Measurements from ENCODE around the gene PTPRO. TPM values are rescaled to one million over a fixed set of nuclear protein-coding genes. Genes with fewer than 3 reads are reported as not detected.

PTPRO gene
- polyA plus RNA-seq, 1 of the 3 experiments (the other 2 are of a cell fraction), result 1.4 TPM

GRCh38 chr12:15602051-15602672 lies 279.9 kb downstream of the PTPRO start (continued):
- TF ChIP-seq REST (IDR thresholded peaks at IDR 0.05; ENCODE audit: low read depth, low read length) (no peak), ZBTB33 (IDR thresholded peaks at IDR 0.05; ENCODE audit: borderline replicate concordance, low read depth) (no peak), RCOR1 (IDR thresholded peaks at IDR 0.05; ENCODE audit: low read length) (no peak)

DNA sequence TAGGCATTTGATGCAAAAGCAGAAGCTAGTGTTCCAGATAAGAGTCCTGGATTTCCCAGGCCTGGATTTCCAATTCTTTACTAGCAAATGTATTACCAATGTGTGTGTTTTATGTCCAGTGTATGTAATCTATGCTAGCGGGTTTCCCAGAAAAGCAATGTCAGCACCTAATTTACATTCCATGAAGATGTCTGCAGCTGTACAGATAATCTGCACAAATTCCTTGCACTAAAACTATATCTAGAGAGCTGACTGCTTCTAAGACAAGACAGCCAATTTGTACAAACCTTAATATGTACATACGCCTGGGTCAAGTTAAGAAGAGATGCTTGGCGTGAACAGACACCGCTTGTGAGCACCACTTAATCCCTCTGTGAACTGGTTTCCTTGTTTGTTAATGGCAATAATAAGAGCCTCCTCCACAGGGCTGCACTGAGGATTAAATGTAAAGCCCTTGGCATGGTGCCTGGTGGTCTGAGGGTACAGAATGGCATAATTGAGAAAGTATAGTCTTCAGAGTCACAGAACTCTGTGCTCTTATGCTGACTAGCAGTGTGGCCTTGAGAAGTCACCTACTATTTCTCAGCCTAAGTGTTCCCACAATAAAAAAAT lies 281.3 kb downstream of the PTPRO start:
- no peak overlapping the region for H3K9ac ChIP-seq
- CTCF ChIA-PET, result interaction anchor here (0.6 to 1.1 kb wide), 2 partner anchors 13 to 35 kb away, joined by 3 to 6 read pairs; no protein-coding TSS in a partner anchor
- H4K20me1 ChIP-seq (ENCODE audit: insufficient read depth), result no peaks in the 10 kb centered on the region
- 94% methylated on average over 4 of the region's 4 CpGs for WGBS (ENCODE audit: low lambda C conversion rate)
- no peak overlapping the region for H3K4me3 ChIP-seq (ENCODE audit: low read depth in 2 of 2, low read length in 1 of 2)
- POLR2A ChIA-PET, result no interaction called here
- H3F3A ChIP-seq (replicated peaks; ENCODE audit: insufficient read depth), result peaks cover 6% of the 10 kb centered on the region
- H2AFZ ChIP-seq (ENCODE audit: low read depth), result no peak overlapping the region
- no peaks in the 10 kb centered on the region for H3K79me2 ChIP-seq (ENCODE audit: insufficient read depth)
- no peak overlapping the region for H3K27ac ChIP-seq (ENCODE audit: low read depth in 2 of 2, low read length in 1 of 2)
- no peak overlapping the region for H3K4me2 ChIP-seq
- no peak for DNase-seq
- H3K36me3 ChIP-seq (replicated peaks in 1 of 2; ENCODE audit: control insufficient read depth in 1 of 2, insufficient read depth in 2 of 2, low read length in 1 of 2), result no peaks in the 10 kb centered on the region
- H3K9me3 ChIP-seq, result no peaks in the 10 kb centered on the region
- H3K9me2 ChIP-seq, result no peaks in the 10 kb centered on the region
- H3K27me3 ChIP-seq (ENCODE audit: insufficient read depth), result no peaks in the 10 kb centered on the region
- H3K4me1 ChIP-seq (ENCODE audit: control insufficient read depth in 1 of 2, insufficient read depth in 2 of 2, low read depth in 1 of 2, low read length in 1 of 2), result peaks cover 0 to 5% of the 10 kb centered on the region in 2 experiments; a peak in 1 of 4 replicates
- TF ChIP-seq RAD21 (IDR thresholded peaks at IDR 0.05; ENCODE audit: low read length), result no peak
- TF ChIP-seq MXI1 (IDR thresholded peaks at IDR 0.05; ENCODE audit: low read depth, low read length), result no peak
- TF ChIP-seq USF2 (IDR thresholded peaks at IDR 0.05; ENCODE audit: borderline replicate concordance, low read depth, low read length), result no peak
- TF ChIP-seq RFX5 (IDR thresholded peaks at IDR 0.05; ENCODE audit: low read length), result no peak
- TF ChIP-seq GABPA (IDR thresholded peaks at IDR 0.05; ENCODE audit: low read depth), result no peak
- no peak for TF ChIP-seq MEF2A (IDR thresholded peaks at IDR 0.05; ENCODE audit: borderline replicate concordance, low read depth)
- TF ChIP-seq, protein P1, sequence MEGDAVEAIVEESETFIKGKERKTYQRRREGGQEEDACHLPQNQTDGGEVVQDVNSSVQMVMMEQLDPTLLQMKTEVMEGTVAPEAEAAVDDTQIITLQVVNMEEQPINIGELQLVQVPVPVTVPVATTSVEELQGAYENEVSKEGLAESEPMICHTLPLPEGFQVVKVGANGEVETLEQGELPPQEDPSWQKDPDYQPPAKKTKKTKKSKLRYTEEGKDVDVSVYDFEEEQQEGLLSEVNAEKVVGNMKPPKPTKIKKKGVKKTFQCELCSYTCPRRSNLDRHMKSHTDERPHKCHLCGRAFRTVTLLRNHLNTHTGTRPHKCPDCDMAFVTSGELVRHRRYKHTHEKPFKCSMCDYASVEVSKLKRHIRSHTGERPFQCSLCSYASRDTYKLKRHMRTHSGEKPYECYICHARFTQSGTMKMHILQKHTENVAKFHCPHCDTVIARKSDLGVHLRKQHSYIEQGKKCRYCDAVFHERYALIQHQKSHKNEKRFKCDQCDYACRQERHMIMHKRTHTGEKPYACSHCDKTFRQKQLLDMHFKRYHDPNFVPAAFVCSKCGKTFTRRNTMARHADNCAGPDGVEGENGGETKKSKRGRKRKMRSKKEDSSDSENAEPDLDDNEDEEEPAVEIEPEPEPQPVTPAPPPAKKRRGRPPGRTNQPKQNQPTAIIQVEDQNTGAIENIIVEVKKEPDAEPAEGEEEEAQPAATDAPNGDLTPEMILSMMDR (IDR thresholded peaks at IDR 0.05), result no peak
- no peak for TF ChIP-seq GATA2 (CRISPR knock-in tag; IDR thresholded peaks at IDR 0.05)
- TF ChIP-seq, protein P2, sequence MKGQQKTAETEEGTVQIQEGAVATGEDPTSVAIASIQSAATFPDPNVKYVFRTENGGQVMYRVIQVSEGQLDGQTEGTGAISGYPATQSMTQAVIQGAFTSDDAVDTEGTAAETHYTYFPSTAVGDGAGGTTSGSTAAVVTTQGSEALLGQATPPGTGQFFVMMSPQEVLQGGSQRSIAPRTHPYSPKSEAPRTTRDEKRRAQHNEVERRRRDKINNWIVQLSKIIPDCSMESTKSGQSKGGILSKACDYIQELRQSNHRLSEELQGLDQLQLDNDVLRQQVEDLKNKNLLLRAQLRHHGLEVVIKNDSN (IDR thresholded peaks at IDR 0.05; ENCODE audit: borderline replicate concordance, low read depth), result no peak
- no peak for TF ChIP-seq CHD2 (IDR thresholded peaks at IDR 0.05; ENCODE audit: low read length, partially characterized antibody)
- TF ChIP-seq REST (IDR thresholded peaks at IDR 0.05; ENCODE audit: low read depth, low read length), result no peak
- TF ChIP-seq TCF12 (IDR thresholded peaks at IDR 0.05), result no peak

Measured in SK-N-SH (cell line).